Gastrocnemius medialis (tissue), 4 donors: ENCODE data around the gene UMOD.

Source experiments
- CTCF ChIP-seq, 5 experiments: fragments of 450-650 bp in 3 of 5; fragments of 200-600 bp in 2 of 5; sonication (generic) in 2 of 5; IDR thresholded peaks in 4 of 5; conservative IDR thresholded peaks in 1 of 5; 1 replicate in 4 of 5; 2 replicates in 1 of 5; pipeline ENCODE4 v1.5.1; 2016 to 2019; ENCODE audit warnings: antibody characterized with exemption in 5 of 5, mild to moderate bottlenecking in 3 of 5, moderate library complexity in 3 of 5
- POLR2A ChIP-seq, 2 donors: fragments of 450-650 bp; IDR thresholded peaks; one replicate each; pipeline ENCODE4 v1.6.1; 2017; ENCODE audit warnings: antibody characterized with exemption in 2 of 2, mild to moderate bottlenecking in 2 of 2, moderate library complexity in 2 of 2

GRCh38 chr16:20348365-20349185 is 3.9 kb downstream of the UMOD start:
- TF ChIP-seq CTCF (IDR thresholded peaks at IDR 0.05 in 4 of 5, conservative IDR thresholded peaks at IDR 0.05 in 1 of 5), result no peak
- TF ChIP-seq POLR2A (IDR thresholded peaks at IDR 0.05), result no peak
